ENCODE data around the gene PIK3C2A. TPM values are rescaled to one million over a fixed set of nuclear protein-coding genes. Genes with fewer than 3 reads are reported as not detected.

The PIK3C2A gene, protein sequence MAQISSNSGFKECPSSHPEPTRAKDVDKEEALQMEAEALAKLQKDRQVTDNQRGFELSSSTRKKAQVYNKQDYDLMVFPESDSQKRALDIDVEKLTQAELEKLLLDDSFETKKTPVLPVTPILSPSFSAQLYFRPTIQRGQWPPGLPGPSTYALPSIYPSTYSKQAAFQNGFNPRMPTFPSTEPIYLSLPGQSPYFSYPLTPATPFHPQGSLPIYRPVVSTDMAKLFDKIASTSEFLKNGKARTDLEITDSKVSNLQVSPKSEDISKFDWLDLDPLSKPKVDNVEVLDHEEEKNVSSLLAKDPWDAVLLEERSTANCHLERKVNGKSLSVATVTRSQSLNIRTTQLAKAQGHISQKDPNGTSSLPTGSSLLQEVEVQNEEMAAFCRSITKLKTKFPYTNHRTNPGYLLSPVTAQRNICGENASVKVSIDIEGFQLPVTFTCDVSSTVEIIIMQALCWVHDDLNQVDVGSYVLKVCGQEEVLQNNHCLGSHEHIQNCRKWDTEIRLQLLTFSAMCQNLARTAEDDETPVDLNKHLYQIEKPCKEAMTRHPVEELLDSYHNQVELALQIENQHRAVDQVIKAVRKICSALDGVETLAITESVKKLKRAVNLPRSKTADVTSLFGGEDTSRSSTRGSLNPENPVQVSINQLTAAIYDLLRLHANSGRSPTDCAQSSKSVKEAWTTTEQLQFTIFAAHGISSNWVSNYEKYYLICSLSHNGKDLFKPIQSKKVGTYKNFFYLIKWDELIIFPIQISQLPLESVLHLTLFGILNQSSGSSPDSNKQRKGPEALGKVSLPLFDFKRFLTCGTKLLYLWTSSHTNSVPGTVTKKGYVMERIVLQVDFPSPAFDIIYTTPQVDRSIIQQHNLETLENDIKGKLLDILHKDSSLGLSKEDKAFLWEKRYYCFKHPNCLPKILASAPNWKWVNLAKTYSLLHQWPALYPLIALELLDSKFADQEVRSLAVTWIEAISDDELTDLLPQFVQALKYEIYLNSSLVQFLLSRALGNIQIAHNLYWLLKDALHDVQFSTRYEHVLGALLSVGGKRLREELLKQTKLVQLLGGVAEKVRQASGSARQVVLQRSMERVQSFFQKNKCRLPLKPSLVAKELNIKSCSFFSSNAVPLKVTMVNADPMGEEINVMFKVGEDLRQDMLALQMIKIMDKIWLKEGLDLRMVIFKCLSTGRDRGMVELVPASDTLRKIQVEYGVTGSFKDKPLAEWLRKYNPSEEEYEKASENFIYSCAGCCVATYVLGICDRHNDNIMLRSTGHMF (N-terminal part only)
- 100 to 1,000 TPM; 108 to 109 TPM for total RNA-seq
- 47.2 TPM for polyA plus RNA-seq (2013, experiment 1 of 2)
- polyA plus RNA-seq (2013, experiment 2 of 2): 51.9 TPM
- long read RNA-seq, experiment 1, partial matches to known transcripts: 30 of 33 reads
- long read RNA-seq, experiment 1, other reads (novel, unspliced or antisense): 3 of 33 reads
- long read RNA-seq, experiment 2, full-length matches to known transcripts: 1 of 84 reads
- long read RNA-seq, experiment 2, partial matches to known transcripts: 40 of 84 reads
- long read RNA-seq, experiment 2, other reads (novel, unspliced or antisense): 43 of 84 reads
- long read RNA-seq, experiment 3, partial matches to known transcripts: 27 of 68 reads
- long read RNA-seq, experiment 3, other reads (novel, unspliced or antisense): 41 of 68 reads
- long read RNA-seq, experiment 4, partial matches to known transcripts: 1 of 9 reads
- long read RNA-seq, experiment 4, other reads (novel, unspliced or antisense): 8 of 9 reads

DNA sequence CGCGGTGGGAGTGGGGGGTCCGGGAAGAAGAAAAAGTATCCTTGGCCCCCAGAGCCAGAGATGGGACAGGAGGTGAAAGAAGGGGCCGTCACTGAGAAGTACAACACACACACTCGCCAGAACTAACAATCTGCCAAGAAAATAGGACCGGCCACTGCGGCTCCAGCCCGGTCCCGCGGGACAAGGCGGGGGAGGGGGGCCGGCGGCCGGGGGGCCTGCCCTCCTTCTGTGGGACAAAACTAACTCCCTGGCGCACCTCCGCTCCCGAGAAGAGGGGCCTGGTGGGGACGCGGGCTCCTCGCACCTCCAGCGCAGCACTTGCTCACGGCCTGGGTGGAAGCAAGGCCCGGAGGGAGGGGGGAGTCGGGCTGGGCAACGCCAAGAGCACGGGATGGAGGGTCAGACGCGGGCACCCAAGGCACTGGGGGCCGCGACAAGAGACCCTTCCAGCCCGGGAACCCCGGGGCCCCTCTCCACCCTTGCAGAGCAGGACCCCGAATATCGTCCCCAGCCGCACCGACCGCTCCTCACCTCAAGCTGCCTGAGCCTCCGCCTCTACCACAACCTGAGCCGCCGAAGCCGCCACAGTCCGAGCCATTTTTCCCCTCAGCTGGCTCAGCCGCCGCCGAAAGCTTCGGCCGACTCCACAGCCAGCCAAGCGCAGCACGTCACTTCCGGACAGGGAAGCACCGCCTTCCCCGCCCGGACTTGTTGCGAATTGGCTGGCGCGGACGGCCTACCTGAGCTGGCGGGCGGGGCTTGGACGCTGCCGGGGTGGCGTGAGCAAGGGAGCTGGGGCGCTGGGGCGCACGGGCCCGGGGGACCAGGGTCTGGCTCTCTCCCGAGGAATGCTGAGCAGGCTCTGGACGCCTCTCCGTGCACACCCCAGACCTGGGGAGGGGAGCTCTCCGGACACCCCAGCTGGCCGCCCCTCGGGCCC, at the start of gene PIK3C2A:
Gene PIK3C2A, minus strand, starts transcription at position 670 of the 940 bp plus-strand sequence. CDS start 38,245 bp downstream, outside the sequence.
- peaks cover 25% of the 10 kb centered on the region for H3K4me1 Mint-ChIP-seq
- Histone ChIP-seq H3K36me3 (ENCODE audit: control insufficient read depth, insufficient read depth, low read length) (peaks cover 29% of the 10 kb centered on the region), H3K27me3 (ENCODE audit: control insufficient read depth, insufficient read depth, low read length, poor library complexity, severe bottlenecking) (no peaks in the 10 kb centered on the region)

DNA sequence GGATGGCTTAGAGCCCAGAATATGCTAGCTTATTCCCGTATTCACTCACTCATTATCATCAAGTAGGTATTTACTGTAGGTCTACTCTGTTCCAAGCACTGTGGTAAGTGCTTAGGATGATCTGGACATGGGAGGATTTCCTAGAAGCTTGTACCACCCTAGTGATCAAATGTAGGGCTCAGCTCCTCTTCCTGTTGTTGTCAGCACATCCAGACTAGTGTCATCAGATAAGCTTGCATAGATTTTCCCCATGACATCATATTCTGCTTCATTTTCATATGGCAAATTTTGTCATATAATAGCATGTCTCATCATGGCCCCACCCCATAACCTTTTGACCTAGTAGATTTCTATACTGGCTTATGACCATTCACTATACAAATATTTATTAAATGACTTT, 49.4 kb upstream of the PIK3C2A start:
- H3K9me3 Mint-ChIP-seq: no peaks in the 10 kb centered on the region
- no CpG with 5 or more reads among the region's 1 CpG for WGBS, 2 experiments (ENCODE audit: insufficient coverage in 1 of 2, insufficient read length in 1 of 2)
- H3K4me1 Mint-ChIP-seq: no peaks in the 10 kb centered on the region
- no peak overlapping the region for H3K27ac Mint-ChIP-seq
- H3K27ac ChIP-seq (ENCODE audit: low read depth, low read length): no peak overlapping the region
- H3K27me3 ChIP-seq (ENCODE audit: control insufficient read depth, insufficient read depth, low read length, poor library complexity, severe bottlenecking): no peaks in the 10 kb centered on the region
- no peak overlapping the region for H3K9ac ChIP-seq (ENCODE audit: extremely low read depth, low read length, poor library complexity, severe bottlenecking)
- no peak for DNase-seq
- TF ChIP-seq, protein P1, sequence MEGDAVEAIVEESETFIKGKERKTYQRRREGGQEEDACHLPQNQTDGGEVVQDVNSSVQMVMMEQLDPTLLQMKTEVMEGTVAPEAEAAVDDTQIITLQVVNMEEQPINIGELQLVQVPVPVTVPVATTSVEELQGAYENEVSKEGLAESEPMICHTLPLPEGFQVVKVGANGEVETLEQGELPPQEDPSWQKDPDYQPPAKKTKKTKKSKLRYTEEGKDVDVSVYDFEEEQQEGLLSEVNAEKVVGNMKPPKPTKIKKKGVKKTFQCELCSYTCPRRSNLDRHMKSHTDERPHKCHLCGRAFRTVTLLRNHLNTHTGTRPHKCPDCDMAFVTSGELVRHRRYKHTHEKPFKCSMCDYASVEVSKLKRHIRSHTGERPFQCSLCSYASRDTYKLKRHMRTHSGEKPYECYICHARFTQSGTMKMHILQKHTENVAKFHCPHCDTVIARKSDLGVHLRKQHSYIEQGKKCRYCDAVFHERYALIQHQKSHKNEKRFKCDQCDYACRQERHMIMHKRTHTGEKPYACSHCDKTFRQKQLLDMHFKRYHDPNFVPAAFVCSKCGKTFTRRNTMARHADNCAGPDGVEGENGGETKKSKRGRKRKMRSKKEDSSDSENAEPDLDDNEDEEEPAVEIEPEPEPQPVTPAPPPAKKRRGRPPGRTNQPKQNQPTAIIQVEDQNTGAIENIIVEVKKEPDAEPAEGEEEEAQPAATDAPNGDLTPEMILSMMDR (conservative IDR thresholded peaks at IDR 0.05): no peak
- no peaks in the 10 kb centered on the region for H3K27me3 Mint-ChIP-seq (ENCODE audit: insufficient read depth)
- no peaks in the 10 kb centered on the region for H3K36me3 ChIP-seq (ENCODE audit: control insufficient read depth, insufficient read depth, low read length)
- no peaks in the 10 kb centered on the region for H3K36me3 Mint-ChIP-seq (ENCODE audit: low read depth)
- H3K4me3 Mint-ChIP-seq: no peak overlapping the region
- H3K9me3 ChIP-seq (ENCODE audit: control insufficient read depth, low read length): no peaks in the 10 kb centered on the region
- no peaks in the 10 kb centered on the region for H3K4me1 ChIP-seq (ENCODE audit: control insufficient read depth, insufficient read depth, low read length)
- H3K4me3 ChIP-seq (ENCODE audit: low read length): no peak overlapping the region

More for the DNA sequence above, at the start of gene PIK3C2A:
- H3K27ac ChIP-seq (ENCODE audit: low read depth, low read length): peak within 1 kb of the TSS; percentile 96
- peak; percentile 99 for DNase-seq
- H3K9me3 Mint-ChIP-seq: no peaks in the 10 kb centered on the region
- peaks cover 6% of the 10 kb centered on the region for H3K4me1 ChIP-seq (ENCODE audit: control insufficient read depth, insufficient read depth, low read length)
- 0 to 1% methylated on average over 15 to 72 of the region's 72 CpGs for WGBS, 2 experiments (ENCODE audit: insufficient coverage in 1 of 2, insufficient read length in 1 of 2)
- H3K9me3 ChIP-seq (ENCODE audit: control insufficient read depth, low read length): no peaks in the 10 kb centered on the region
- peak within 1 kb of the TSS; percentile 90 for H3K4me3 Mint-ChIP-seq
- peaks cover 25% of the 10 kb centered on the region for H3K36me3 Mint-ChIP-seq (ENCODE audit: low read depth)
- H3K9ac ChIP-seq (ENCODE audit: extremely low read depth, low read length, poor library complexity, severe bottlenecking): peak within 1 kb of the TSS; percentile 96
- TF ChIP-seq, protein P1 (conservative IDR thresholded peaks at IDR 0.05): no peak
- peak within 1 kb of the TSS; percentile 98 for H3K27ac Mint-ChIP-seq
- H3K4me3 ChIP-seq (ENCODE audit: low read length): peak within 1 kb of the TSS; percentile 97
- H3K27me3 Mint-ChIP-seq (ENCODE audit: insufficient read depth): no peaks in the 10 kb centered on the region

Measured in endodermal cell (in vitro differentiated cells).